Daoy (cell line): ENCODE results near the gene SIL1. TPM values are rescaled to one million over a fixed set of nuclear protein-coding genes. Genes with fewer than 3 reads are reported as not detected.
A peak's percentile ranks its signal among the peaks of the same experiment; 100 is the strongest.
"Not testable (repeated sequence)": the region's sequence is repeated elsewhere in the genome, so short reads cannot be mapped to it uniquely, and the experiment has no call there.

Experiments
- DNase-seq: peaks from one replicate; pipeline ENCODE4 v3.0.0-alpha.2; 2015; ENCODE audit warnings: low read depth
- total RNA-seq: library from RNA; depleted of rRNA; stranded (reverse); fragments of >200 nt; shearing (Covaris generic); gene quantifications from 2 replicates; pipeline ENCODE4 v1.2.3, GENCODE V29; 2014

The SIL1 gene
- total RNA-seq, 1 experiment from 2014 or later, result 28.7 TPM

GRCh38 chr5:139204196-139204595 lies 6.0 kb upstream of the SIL1 start:
- no peak for DNase-seq

- no peak for DNase-seq
Observed at GRCh38 chr5:139199321-139199720, 1.2 kb upstream of the SIL1 start.

- DNase-seq, result no peak
Observed at GRCh38 chr5:139196296-139196956, 1.7 kb downstream of the SIL1 start.

- DNase-seq, result no peak
Observed at GRCh38 chr5:139194486-139194885, 3.7 kb downstream of the SIL1 start.

DNA sequence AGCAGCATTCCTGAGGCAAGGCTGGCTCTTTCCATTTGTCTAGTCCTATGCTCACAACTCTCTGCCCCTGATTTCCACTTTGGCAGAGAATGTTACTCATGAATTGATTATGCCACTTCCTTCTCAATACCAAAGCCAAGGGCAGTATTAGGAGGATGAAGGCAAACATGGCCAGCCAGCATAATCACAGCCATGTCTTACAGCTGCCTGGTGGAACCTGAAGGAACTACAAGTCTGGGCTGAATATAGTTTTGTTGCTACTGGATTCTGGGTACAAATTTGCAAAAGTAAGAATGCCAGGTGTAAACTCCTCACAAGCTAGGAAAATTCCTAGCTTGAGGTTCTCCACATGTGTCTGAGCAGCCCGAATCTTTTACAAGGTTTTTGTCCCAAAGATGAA lies 4.2 kb downstream of the SIL1 start:
- DNase-seq, result peak; percentile 5

GRCh38 chr5:139192906-139193305 lies 5.3 kb downstream of the SIL1 start:
- not testable (repeated sequence) for DNase-seq

- DNase-seq, result not testable (repeated sequence)
Observed at GRCh38 chr5:139191954-139192353, 6.2 kb downstream of the SIL1 start.

DNA sequence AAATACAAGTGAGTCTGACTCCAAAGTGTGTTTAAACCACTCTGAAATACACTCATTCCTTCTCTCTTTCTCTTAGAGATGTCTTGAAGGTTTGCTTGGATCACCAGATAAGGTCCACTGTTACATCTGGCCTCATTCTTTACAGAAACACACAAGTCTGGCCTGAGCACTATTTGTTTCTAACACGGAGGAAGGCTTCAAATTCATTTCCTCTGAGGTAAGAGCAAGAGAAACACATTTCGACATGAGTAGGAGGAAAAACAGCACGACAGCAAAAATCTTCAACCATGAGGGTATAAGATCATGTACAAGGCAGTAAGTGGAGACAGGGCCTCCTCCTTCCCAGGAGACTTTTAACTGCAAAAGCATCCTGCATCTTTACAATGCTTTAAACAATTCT lies 8.0 kb downstream of the SIL1 start:
- DNase-seq, result no peak

DNA sequence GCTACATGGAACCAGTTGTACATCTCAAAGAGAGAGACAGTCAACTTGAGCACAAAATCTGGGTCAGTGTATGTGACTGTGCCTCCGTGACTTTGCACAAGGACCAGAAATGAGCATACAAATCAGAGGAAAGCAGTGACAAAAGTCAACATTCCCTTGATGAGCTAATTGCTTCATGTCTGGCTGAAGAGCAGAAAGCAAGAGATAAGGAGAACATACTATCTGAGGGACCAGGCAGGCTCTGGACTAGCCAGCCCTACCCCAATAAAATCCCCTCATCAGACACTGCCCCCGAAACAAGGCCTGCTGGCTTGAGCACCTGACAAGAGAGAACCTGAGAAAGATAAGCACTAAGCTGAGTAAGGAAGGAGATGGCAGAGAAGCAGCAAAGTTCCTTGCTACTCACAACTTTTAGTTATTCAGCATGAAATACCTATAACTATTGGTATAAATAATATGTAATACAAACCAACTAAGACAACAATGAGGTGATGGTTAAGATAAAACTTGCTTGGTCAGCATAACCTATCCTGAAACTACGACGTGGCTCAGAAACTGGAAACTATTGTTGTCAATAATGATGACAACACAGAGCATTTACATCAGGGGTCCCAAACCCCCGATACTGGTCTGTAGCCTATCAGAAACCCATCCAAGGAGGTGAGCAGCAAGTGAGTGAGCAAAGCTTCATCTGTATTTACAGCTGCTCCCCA lies 9.5 kb downstream of the SIL1 start:
- no peak for DNase-seq

GRCh38 chr5:139186752-139187326 lies 11.3 kb downstream of the SIL1 start:
- DNase-seq, result no peak

DNA sequence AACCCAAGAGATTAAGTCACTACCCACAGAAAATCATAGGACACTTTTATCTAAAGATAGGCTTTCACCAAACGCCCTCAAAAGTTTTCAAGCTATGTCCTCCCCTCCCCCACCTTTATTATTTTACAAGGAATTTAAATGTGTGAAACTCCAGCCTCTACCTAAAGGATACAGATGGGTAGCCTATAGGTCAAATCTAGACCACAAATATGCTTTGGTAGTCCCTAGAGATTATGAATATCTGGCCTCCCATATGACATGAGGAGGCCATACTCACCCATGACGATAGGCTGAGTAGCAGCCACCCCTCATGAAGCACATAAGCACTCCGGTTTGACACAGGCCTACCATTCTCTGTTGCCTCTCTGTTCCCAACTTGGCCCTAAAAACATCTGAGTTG lies 11.9 kb downstream of the SIL1 start:
- no peak for DNase-seq

- DNase-seq, result no peak
Observed at GRCh38 chr5:139185589-139185988, 12.6 kb downstream of the SIL1 start.

- no peak for DNase-seq
Observed at GRCh38 chr5:139183502-139183901, 14.7 kb downstream of the SIL1 start.

DNA sequence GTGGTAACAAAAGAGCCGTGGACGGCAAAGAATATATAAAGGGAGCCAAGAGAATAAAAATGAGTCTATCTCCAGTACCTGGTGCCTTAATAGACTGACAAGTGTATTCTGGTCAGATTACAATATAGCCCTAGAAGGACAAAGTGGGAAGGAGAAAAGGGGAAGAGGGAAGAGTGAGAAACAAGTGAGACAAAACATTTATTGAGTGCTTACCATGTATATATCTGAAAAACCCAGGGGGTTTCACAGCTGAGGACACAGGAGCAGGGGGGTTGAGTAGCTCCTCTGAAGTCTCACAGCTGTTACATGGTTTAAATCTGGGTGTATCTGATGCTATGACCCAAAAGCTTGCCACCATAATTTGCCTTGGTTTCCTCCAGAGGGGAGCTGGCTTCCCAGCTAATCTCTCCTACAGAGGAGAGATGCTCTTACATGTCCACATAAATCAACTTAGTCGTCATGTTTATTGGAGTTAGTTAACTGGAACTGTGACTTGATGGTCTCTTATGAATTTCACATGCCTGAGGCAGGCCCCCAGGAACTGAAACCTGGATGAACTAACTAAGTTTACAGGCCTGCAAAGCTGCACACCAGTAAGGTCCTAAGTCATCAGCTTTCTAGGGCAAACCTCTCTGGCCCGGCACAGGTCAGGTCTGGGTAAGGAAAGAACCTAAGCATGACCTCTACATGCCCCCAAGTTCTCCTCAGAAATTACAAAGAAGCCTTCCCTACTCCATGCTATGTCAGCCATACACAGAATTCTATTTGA lies 15.5 kb downstream of the SIL1 start:
- DNase-seq, result no peak

DNA sequence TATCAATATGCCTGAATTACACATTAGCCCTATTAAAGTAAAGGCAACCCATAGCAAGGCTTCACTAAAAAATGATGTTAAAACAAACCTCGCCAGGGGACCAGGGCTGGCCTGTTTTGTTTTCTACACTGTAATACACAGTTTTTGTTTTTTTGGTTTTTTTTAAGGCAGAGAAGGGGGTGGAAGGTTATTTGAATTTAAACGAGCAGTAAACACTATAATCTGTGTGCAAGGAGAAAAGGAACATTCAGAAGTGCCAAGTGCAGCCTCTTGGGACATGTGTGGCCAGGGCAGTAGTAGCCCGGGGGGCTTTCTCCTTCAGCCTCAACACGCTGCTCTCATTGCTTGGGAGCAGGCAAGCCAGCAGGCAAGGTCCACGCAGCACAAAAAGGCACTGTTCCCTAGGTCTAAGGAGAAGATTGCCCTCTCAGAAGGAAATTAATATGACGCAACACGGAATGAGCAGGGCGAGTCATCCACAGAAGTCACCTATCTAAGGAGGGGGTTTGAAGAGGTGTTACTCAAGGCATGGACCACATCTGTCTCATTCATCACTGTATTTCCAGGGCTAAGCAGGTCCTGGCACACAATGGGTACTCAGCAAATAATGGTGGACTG lies 16.2 kb downstream of the SIL1 start:
- peak; percentile 46 for DNase-seq

- no peak for DNase-seq
Observed at GRCh38 chr5:139181322-139181730, 16.8 kb downstream of the SIL1 start.

- no peak for DNase-seq
Observed at GRCh38 chr5:139180850-139181249, 17.3 kb downstream of the SIL1 start.

DNA sequence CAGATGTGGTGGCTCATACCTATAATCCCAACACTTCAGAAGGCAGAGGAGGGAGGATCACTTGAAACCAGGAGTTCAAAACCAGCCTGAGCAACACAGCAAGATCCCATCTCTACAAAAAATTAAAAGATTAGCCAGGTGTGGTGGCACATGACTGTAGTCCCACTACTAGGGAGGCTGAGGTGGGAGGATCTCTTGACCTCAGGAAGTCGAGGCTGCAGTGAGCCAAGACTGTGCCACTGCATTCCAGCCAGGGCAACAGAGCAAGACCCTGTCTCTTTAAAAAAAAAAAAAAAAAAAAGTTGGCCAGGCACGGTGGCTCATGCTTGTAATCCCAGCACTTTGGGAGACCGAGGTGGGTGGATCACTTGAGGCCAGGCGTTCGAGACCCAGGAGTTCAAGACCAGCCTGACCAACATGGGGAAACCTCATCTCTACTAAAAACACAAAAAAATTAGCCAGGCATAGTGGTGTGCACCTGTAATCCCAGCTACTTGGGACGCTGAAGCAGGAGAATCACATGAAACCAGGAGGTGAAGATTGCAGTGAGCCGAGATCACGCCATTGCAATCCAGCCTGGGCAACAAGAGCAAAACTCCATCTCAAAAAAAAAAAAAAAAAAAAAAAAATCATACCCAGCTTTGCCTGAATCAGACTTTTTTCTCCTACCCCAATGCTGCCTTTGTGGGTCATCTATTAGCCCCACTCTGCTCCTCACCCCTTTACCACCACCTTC lies 18.2 kb downstream of the SIL1 start:
- not testable (repeated sequence) for DNase-seq

GRCh38 chr5:139178935-139179334 lies 19.2 kb downstream of the SIL1 start:
- no peak for DNase-seq

GRCh38 chr5:139178589-139178917 lies 19.6 kb downstream of the SIL1 start:
- DNase-seq, result no peak

DNA sequence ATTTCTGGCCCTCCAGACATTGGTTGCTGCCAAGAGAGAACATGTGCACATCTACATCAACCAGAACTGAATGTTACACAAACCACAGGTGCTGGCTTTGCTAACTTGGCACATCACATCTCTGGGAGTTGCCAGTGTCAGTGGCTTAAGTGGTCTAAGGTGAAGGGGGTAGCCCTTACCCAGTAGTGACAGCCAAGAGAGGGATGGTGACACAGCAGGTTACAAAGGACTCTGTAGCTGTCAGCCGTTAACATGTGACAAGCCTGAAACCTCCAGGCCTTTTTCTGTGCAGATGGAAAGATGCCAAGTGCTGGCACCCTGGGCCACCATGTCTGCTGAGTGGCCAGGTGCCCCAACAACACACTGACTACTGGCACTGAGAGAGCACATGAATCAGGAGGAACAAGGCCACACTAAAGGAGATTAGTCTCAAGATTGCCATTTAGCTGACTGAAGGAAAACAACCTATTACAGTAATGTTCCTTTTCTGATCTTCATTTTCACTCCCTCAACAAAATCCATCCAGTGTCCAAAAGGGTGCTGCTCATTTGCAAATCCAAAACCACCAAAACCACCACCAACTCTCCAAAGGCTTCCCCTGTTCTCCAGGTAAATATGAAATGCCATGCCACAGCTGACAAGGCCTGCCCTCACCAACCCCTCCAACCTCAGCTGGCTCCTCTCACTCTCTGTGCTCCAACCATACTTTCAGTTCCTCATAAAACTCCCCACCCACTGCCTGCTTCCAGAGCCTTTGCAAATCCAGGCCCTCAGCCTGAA lies 20.2 kb downstream of the SIL1 start:
- DNase-seq, result no peak
